GM18505 (cell line): ENCODE results near the gene AKAP6.

ENCODE experiments used
- ATAC-seq: cut with Tn5 transposase; IDR thresholded peaks from one replicate; pipeline ENCODE4 v1.9.1; 2021; ENCODE audit not compliant: unreplicated experiment
- POLR2A ChIP-seq: IDR thresholded peaks from 4 replicates; pipeline ENCODE4 v1.6.1; 2011; ENCODE audit warnings: borderline replicate concordance; ENCODE audit not compliant: insufficient read depth, insufficient read length; ENCODE audit errors: extremely low read depth

Gene AKAP6

DNA sequence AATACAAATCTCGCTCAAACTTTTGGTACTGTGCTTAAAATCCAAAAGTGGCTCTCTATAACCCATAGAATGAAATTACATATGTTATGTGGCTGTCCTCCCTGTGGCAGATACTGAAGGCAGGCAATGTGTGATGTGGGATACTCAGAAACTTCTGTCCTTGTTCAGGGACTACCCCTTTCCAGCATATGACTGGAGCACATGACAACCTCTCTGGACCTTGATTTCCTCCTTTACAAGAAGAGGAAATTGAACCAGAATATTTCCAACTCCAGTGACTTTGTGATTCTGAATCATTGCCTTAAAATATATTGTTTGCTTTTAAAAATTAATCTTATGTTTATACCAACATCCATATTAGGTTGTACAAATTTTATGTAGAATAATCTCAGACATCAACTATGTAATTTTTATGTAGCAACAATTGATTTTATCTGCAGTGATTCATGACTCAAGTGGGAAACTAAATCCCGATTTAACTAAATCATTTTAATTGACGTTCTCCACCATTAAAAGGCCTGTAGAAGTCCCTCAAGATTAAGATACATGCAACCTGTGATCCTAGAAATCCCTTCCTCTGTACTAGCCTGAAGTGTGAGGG lies 162.4 kb downstream of the AKAP6 start:
- no peak for TF ChIP-seq POLR2A
- ATAC-seq = no peak

DNA sequence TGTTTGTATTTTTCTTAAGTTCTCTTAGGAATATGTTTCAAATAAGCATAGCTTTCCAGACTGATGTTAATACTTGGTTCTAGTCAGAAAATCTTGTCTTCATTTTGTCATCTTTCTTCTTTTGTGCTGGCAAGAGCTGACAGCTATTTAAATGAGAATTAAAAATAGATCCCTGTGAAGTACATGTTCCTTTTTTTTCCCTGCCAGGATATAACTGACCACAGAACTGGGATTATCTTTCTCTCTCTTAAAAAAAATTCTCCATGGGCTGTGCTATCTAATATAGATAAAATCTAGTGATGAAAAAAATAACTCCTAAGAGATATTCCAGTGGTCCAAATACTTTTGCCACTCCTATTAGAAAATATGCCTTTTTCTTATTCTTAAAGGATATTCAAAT lies 163.4 kb downstream of the AKAP6 start:
- ATAC-seq = no peak
- no peak for TF ChIP-seq POLR2A

DNA sequence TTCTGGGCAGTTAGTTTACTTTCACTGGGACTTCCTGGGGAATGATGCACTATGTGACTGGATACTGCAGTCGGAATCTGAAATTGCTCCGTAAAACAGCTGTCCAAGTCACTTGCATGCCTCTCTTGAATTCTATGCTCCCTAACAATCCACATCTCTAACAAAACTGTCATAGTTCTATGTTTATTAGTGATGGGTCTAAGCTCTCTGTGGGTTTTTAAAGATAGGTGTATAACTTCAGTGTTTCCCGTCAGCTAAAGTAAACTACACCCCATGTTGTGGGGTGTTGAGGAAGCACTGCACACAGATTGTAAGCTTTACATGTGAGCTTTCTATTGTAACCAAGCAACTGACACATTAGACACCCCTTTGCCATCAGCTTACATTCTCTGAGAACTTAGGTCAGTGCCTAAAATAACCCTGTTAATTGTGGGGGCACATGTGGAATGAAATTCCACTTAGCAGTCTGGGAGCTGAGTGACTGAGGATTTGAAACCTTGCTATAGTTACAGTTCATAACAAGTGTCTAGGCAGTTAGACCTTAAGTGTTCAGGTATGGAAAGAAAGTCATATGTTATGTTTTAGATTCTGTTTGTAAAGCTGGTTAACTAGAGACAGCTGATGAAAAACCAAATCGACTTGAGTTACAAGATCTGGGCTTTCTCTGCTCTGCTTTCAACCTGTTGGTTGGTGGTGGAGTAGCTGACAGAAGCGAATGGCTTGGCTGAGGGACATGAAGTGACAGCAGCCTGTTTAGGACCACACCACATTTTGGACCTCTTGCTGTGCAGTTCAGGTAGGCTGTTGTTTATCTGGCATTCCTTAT lies 165.7 kb downstream of the AKAP6 start:
- no peak for TF ChIP-seq POLR2A
- no peak for ATAC-seq

- TF ChIP-seq POLR2A = no peak
- no peak for ATAC-seq
Observed at GRCh38 chr14:32495435-32495734, 166.3 kb downstream of the AKAP6 start.

DNA sequence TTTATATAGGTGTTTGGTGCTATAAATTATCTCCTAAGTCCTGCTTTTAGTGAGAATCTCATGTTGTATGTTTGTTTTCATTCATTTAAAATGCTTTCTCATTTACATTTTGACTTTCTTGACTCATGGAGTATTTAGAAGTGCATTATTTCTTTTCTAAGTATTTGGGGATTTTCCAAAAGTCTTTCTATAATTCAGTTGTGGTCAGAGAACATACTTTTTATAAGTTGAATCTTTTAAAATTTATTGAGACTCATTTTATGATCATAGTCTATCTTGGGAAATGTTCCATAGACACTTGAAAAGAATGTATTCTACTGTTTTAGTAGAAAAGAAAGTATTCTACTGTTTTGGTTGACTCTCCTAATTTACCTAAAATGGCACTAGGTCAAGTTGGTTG lies 168.2 kb downstream of the AKAP6 start:
- TF ChIP-seq POLR2A = no peak
- ATAC-seq = no peak

GRCh38 chr14:32507029-32507984 lies 178.2 kb downstream of the AKAP6 start:
- no peak for TF ChIP-seq POLR2A
- ATAC-seq = no peak

DNA sequence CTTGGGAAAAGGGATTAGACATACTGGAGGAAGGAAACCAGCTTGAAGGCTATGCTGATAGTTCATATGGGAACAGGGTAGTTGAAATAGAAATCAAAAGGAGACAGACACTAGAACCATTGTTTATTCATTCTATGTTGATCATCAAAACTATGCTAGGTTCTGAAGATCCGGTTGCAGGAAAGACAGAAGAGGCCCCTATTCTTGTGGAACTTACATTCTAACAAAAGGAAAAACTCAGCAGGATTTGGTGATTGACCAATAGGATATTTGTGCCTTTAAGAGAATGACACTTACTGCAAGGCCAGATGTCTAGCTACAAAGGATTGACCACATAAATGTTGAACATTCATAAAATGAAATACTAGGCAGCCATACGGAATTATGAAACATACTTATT lies 179.2 kb downstream of the AKAP6 start:
- no peak for TF ChIP-seq POLR2A
- ATAC-seq = no peak

- TF ChIP-seq POLR2A = no peak
- ATAC-seq = no peak
Observed at GRCh38 chr14:32509632-32510187, 180.6 kb downstream of the AKAP6 start.

GRCh38 chr14:32510815-32511214 lies 181.7 kb downstream of the AKAP6 start:
- no peak for ATAC-seq
- TF ChIP-seq POLR2A = no peak

DNA sequence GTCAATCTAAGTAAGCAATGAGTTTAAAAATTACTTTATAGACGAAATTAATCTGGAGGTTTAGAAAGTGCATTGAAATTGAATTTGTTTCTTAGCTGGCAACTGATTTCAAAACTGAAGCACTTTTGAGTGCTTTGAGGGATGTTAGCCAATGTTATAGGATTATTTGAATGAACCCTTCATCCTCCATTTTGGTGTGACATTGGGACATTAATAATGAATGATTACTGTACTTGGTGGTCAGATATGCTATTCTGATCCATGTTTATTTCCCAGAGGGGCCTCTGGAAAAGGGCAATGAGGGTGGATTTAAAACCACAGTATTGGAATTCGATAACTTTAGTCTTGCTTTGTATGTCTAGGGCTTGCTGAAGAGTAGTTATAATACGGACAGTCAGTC lies 183.2 kb downstream of the AKAP6 start:
- no peak for ATAC-seq
- TF ChIP-seq POLR2A = no peak

DNA sequence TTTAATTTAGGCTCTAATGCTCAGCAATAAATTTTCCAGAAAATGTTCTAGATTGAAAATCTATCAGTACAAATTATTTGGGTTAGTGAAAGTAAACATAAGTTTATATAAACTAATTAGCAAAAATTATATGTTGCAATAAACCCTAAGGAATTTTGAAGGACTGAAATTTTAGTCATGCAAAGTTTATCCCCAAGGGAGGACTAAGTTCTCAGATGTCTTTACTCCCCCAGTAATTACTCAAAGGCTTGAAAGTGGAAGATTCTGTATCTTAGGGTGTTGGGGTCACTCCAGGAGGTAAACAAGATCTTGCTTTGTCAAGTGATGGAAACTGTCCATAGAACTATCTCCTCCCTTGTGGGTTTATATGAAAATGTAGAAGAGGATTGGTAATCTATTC lies 183.7 kb downstream of the AKAP6 start:
- no peak for ATAC-seq
- TF ChIP-seq POLR2A = no peak

GRCh38 chr14:32513571-32514009 lies 184.5 kb downstream of the AKAP6 start:
- TF ChIP-seq POLR2A = no peak
- no peak for ATAC-seq

DNA sequence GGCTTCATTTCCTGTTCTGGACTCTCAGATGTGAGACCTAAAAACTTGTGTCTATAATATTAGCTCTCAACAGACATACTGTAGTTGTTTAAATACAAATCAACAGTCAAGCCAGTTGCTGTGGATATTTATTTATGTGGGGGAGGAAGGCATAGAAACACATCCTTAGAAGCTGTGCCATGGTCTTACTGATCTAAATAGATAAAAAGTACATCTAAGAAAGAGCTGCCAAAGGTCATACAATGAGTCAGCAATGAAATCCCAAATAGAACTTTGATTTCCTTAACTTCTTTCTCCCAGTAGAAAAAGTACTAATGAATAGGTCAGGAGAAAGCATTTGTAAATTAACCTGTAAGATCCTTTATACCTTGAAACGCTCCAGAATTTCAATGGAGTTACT lies 185.1 kb downstream of the AKAP6 start:
- TF ChIP-seq POLR2A = no peak
- no peak for ATAC-seq
